Measurements from ENCODE around the gene ARHGAP11A. TPM values are rescaled to one million over a fixed set of nuclear protein-coding genes. Genes with fewer than 3 reads are reported as not detected.
A peak's percentile ranks its signal among the peaks of the same experiment; 100 is the strongest.

ARHGAP11A gene
- polyA plus RNA-seq, 5 donors: 19.5 to 55.2 (median 36.1) TPM

DNA sequence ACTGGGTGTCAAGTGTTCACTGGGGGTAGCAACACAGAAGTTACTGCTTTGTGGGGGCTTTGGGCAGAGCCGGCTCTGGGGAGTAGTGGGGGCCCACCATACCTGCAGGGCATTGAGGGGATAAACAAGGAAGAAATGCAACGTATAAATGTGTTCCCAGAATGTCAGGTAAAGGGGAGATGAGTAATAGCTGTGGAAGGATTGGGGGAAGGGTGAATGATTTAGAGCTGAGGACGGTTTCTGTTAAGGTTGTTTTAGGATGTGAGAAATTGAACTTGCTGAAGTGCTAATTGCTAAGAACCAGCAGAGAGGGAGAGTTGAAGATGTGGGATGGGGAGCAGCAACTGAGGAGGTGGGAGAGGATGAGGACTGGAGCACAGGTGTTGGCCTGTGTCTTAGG, 36.9 kb downstream of the ARHGAP11A start:
- no peak for DNase-seq

DNA sequence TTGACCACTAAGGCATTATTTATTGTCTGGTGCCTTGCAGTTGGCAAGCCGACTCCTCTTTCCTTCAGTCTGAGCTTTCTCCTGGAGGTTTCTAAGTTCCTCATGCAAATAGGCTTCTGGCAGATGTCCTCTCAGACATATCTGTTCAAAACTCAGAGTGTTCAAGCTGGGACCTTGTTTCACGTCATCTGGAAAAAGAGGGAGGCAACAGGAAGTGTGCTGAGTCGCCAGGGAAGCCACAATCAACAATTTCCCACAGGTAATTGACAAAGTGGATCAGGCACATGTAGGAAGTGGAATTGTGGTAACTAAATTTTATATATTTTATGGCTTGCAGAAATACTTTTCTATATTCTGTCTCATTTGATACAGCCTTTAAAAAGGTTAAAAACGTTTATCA, 40.8 kb downstream of the ARHGAP11A start:
- DNase-seq: no peak

DNA sequence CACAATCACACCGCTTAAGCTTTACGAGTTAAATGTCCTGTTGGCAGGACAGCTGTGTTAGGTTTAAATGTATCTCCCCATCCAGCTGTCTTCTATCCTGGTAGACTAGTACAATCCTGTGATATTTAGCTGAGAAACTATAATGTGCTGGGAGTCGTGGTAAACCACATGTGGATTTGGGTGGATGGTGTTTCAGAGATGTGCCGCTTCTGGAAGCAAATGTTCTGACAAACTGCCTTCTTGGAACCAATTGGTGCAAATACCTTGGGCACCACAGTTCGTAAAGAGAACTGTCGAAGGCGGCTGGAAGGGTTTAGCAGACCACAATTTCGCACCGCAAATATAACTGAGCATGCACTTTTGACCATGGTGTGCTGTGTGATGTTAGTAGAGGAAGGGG, 41.2 kb downstream of the ARHGAP11A start:
- DNase-seq: no peak

GRCh38 chr15:32657198-32657883, 42.0 kb downstream of the ARHGAP11A start:
- no peak for DNase-seq

DNA sequence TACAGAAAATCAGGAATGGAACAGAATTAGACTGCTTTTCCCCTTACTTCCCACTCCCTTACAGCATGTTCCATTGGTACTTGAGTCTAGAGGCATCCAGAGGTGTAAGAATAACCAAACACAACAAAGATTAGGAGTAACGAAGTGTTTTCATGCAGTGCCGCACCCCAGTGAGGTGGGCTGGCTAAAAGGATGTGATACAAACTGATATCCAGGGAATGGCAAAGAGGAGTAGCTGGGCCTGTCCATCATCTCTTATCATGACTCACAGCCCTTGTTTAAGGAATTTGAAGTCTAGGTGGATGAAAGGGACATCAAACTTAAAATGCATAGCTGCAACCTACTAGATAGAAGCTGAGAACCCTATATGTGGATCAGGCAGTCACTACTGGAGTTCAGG, 42.6 kb downstream of the ARHGAP11A start:
- no peak for DNase-seq

DNA sequence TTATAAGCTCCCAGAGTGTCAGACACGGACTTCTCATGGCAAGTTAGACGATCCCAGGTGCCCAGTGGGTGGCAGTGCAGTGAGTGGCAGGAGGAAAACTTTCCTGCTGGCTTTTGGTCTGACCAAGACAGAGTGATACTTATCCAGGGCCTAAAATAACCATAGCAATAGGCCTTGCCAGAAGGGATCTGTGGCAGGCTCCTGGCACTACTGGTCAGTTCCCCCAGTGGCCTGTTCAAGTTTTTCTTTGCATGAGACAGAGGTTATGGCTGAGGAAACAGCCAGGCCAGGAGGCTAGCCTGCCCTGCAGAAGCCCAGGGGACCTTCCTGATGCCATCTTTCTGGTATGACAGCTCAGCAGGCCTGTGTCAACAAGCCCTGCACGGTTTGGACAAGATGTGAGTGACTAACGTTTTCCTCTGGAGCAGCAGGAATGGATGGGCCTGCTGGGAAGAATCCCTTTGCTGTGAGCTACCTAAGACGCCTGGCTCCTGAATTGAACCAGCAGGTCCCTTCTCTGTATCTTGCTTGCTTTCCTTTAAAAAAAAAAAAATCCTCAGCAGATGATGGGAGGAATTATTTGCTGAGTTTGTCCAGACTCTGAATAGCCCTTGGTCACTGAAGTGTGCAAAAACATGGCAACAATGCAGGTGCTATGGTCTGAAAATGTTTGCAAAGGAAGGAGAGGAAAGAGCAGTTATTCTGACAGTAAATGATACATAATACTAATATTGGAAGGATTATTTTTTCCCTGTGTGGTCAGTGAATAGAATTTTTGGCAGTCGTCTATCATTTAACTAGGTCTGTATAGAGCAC, 44.2 kb downstream of the ARHGAP11A start:
- DNase-seq: no peak

GRCh38 chr15:32663671-32664070, 48.4 kb downstream of the ARHGAP11A start:
- no peak for DNase-seq

DNA sequence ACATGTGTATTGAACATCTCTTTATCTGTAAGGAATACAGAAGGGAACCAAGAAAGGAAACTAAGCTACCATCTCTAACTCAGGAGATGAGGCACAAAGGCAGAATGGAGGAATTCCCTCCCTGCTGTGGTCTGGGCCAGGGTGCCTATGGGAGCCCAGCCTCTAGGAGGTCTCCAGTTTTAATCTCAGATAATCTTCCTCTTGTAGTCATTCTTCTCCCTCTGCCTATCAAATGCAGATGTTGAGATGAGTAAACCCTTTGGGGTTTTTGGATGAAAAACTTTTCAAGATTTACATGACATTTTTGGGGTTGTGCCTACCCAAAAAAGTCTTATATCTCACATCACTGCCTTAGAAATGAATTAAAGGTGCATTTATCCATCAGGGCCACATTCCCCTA, 49.5 kb downstream of the ARHGAP11A start:
- no peak for DNase-seq

DNA sequence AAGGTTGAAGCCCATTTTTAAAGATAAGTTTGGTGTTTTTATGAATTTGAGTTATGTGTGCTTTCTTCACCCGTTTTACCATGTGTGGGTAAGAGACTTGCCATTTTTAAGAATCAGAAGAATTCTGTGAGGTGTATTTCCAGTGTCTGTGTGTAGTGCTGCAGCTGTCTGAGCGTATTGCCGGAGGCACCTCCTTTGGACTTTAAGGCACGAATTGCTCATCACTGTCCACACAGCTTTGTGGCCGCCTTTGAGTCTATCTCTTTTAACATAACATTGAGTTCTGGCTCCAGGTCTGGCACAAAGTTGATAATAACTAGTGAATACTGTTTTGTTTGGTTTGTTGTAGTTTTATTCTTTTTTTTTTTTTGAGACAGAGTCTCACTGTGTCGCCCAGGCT, 52.0 kb downstream of the ARHGAP11A start:
- no peak for DNase-seq

GRCh38 chr15:32668942-32669341, 53.6 kb downstream of the ARHGAP11A start:
- DNase-seq: no peak

GRCh38 chr15:32669896-32670611, 54.8 kb downstream of the ARHGAP11A start:
- peak in 1 of 2 donors; percentile 26 for DNase-seq

DNA sequence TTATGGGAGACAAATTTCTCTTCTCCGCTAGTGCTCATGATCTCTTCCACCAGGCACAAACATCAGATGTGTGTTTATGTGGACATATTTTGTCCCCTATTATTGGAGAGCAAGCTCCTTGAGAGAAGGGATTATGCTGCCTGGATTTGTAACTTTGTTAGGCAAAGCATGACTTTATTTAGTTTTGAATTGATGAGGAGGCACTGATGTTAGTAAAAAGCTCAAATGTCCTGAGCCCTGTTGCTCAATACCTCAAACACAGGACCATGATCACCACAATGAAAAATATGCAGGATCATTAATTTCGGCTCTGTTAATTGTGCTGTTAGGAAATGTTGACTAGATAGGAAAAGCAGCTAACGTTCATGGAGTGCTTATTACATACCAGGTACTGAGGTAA, 55.3 kb downstream of the ARHGAP11A start:
- DNase-seq: no peak

DNA sequence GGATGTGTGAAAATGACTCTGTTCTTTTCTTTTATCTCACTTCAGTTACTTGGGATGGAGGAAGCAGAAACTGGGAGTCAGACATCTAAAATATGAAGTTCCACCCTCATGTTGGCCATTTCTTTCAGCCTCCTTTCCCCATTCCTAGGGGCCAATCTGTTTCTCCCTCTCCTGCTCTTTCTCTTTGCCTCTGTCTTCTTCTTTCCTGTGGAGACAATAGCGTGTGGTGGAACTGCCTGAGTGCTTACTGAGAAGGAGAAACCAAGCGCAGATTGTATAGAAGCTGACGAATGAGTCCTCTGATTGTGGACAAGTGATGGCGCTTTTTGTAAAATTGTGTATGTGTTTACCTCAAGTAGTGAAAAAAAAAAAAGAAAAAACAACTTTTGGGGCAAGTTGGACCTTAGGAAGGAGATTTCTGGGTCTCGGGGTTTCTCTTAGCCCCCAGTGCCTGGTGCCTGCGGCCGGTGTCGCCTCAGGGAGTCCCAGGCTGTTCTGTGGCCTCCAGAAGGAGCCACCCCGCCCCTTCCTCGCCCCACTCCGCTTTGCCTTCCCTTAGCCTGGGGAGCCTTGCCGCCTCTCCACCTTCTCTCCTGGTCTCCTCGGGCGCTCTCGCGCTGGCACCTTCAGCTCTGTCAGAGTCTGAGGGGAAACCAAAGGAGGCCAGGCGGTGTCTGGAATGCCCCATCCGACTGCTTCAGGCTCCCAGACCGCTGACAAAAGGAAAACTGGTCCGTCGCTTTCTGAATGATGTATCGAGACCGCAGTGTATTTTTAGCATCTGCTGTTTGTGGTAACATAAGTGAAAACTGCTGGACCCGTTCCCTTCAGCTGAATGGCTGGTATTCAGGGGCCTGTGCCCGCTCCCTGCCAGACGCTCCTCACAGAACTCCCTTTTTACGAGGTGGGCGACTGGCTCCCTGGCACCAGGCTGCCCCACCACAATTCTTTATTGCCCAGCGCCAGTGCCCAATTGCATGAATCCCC, 56.3 kb downstream of the ARHGAP11A start:
- no peak for DNase-seq

GRCh38 chr15:32674681-32675080, 59.4 kb downstream of the ARHGAP11A start:
- no peak for DNase-seq

- no peak for DNase-seq
Measured at GRCh38 chr15:32675466-32675865, 60.2 kb downstream of the ARHGAP11A start.

DNA sequence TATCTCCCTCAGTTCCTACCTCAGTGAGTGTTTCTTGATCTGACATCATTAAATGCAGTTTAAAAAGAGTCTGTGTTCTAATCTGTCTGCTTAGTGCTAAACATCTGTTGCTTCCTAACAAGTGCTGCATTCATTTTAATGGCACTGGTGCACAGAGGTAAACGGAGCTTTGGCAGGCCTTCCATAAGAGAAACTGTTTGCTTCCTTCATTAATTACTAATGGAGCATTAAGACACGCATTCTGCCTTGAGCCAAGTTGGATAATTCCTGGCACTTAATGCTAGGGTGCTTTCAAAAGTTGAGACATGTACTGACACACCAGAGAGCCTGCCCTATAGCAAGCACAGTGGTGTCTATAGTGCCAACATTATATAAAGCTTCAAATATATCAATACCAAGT, 60.9 kb downstream of the ARHGAP11A start:
- no peak for DNase-seq

DNA sequence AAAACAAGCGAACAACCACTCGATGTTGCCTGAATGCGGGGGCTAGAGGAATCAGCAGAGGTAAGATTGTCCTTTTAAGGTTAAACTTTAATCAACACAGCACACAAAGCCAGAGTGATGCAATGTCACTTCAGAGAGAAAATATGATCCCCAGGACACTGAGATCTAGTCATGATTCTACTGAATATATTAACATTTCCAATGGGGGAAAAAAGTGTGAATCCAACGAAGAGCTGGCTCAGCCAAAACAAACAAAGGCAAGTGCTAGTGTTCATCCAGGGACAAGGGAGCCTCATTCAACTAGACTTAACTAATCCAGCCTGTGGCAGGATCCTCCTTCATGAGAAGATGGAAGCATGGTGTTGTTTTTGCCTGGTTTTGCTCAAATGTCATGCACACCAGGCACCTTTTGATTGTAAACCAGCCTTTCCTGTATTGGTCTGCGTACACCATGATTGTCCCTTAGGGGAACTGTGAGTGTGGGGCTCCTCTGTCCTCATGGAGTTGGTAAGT, 62.0 kb downstream of the ARHGAP11A start:
- no peak for DNase-seq

DNA sequence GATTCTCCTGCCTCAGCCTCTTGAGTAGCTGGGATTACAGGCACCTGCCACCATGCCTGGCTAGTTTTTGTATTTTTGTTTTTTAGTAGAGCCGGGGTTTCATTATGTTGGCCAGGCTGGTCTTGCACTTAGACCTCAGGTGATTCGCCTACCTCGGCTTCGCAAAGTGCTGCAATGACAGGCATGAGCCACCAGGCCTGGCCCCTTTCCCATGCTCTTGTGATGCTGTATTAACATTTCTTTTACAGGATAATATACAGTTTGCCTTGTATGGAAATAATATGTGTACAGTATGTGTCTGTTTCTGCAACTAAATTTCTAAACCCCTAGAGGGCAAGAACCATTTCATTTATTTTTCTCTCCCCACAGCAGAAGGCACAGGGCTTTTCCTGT, 64.0 kb downstream of the ARHGAP11A start:
- DNase-seq: no peak

DNA sequence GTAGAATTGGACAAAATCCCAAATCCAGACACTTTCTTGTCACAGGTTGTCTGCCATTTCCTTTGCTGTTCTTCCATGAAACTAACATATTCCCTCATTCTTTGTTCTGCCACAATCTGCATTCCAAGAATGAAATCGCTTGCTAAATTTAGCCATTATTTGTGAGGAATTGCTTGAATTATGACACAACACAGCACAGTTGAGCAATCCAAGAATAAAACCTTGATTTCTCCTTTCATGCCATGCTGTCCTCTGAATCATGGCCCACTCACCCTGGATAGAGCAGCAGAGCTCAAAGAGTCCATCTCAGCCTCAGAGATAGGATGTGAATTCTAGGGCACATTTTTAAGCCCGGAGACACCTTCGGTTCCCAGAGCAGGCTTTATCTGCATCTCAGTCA, 67.3 kb downstream of the ARHGAP11A start:
- no peak for DNase-seq

GRCh38 chr15:32682977-32683630, 67.8 kb downstream of the ARHGAP11A start:
- DNase-seq: no peak

Measured in right lung (tissue), 5 donors.